A549 (cell line): Measurements from ENCODE around the gene IRX5.

Experiments
- CTCF ChIP-seq: fragments of >200 bp; sonication (Bioruptor Twin); formaldehyde crosslinking; IDR thresholded peaks from 3 replicates; pipeline ENCODE4 v1.5.1; 2016
- EP300 ChIP-seq, 2 experiments: fragments of >200 bp; sonication (Bioruptor Twin); formaldehyde crosslinking; IDR thresholded peaks; 2 replicates in 1 of 2; 3 replicates in 1 of 2; pipeline ENCODE4 v1.6.1; 2016 to 2017
- JUN ChIP-seq, 2 experiments: fragments of >200 bp; sonication (Bioruptor Twin); formaldehyde crosslinking; IDR thresholded peaks; 2 replicates in 1 of 2; 3 replicates in 1 of 2; pipeline ENCODE4 v1.6.1; 2016 to 2017

DNA sequence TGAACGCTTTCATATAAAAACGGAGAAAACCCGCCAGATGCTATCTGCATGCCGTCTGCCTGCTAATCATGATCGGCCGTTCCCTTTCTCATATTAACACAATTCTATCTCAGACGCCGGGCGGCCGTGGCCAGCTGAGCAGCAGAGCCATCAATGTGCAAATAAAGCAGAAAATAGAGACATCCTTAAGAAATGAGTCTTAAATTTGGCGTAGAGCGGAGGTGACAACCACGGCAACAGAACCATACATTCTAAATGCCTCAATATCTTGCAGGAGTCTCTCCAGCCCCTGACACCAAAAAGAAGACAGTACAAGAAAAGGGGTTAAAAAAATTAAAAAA lies 2.7 kb upstream of the IRX5 start:
- TF ChIP-seq CTCF (no peak), EP300 (IDR thresholded peaks at IDR 0.05) (no peak), JUN (IDR thresholded peaks at IDR 0.05) (no peak)
